Measurements from ENCODE around the gene PATE3. TPM values are rescaled to one million over a fixed set of nuclear protein-coding genes. Genes with fewer than 3 reads are reported as not detected.

The PATE3 gene
- total RNA-seq, 2 donors from 2014 or later, result not detected

- no peak overlapping the region for H3K4me3 Mint-ChIP-seq
- peaks cover 4% of the 10 kb centered on the region for H3K9me3 Mint-ChIP-seq
- H3K27me3 Mint-ChIP-seq, result no peaks in the 10 kb centered on the region
- no peak overlapping the region for H3K27ac Mint-ChIP-seq
- ATAC-seq (replicated peaks), result no peak
- peaks cover 15% of the 10 kb centered on the region for H3K4me1 Mint-ChIP-seq
- H3K36me3 Mint-ChIP-seq (ENCODE audit: low read depth), result no peaks in the 10 kb centered on the region
These were observed 3.2 kb upstream of the PATE3 start for GRCh38 chr11:125784678-125785077.

GRCh38 chr11:125790825-125791224 lies 2.9 kb downstream of the PATE3 start:
- Mint-ChIP-seq H3K9me3 (peaks cover 16% of the 10 kb centered on the region), H3K36me3 (ENCODE audit: low read depth) (no peaks in the 10 kb centered on the region), H3K27ac (no peak overlapping the region), H3K4me1 (peaks cover 6% of the 10 kb centered on the region), H3K4me3 (no peak overlapping the region), H3K27me3 (no peaks in the 10 kb centered on the region)
- ATAC-seq (replicated peaks), result no peak

DNA sequence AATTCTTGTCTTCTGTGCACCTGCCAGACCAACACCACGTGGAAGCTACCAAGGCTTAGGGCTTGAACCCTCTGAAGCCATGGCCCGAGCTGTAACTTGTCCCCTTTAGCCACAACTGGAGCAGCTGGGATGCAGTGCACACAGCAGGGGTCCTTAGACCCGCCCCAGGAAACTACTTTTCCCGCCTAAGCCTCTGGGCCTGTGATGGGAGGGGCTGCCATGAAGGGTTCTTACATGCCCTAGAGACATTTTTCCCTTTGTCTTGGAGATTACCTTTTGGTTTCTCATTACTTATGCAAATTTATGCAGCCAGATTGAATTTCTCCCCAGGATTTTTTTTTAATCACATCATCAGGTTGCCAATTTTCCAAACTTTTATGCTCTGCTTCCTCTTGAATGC lies 9.7 kb downstream of the PATE3 start:
- Mint-ChIP-seq H3K9me3 (peaks cover 43% of the 10 kb centered on the region), H3K4me1 (no peaks in the 10 kb centered on the region), H3K27me3 (peaks cover 5% of the 10 kb centered on the region), H3K4me3 (no peak overlapping the region), H3K27ac (no peak overlapping the region), H3K36me3 (ENCODE audit: low read depth) (no peaks in the 10 kb centered on the region)
- no peak for ATAC-seq (replicated peaks)

DNA sequence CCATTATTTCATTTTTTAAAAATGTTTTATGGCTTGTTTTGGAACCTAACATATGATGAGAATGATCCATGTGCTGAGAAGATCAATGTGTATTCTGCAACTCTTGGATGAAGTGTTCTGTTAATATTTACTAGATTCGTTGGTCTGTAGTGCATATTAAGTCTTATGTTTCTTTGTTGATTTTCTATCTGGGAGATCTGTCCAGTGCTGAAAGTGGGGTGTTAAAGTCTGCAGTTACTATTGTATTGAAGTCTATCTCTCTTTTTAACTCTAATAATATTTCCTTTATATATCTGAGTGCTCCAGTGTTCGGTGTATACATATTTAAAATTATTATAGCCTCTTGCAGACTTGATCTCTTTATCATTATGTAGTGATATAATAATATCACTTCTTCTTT lies 11.9 kb downstream of the PATE3 start:
- no peak for ATAC-seq (replicated peaks)
- H3K27ac Mint-ChIP-seq, result no peak overlapping the region

DNA sequence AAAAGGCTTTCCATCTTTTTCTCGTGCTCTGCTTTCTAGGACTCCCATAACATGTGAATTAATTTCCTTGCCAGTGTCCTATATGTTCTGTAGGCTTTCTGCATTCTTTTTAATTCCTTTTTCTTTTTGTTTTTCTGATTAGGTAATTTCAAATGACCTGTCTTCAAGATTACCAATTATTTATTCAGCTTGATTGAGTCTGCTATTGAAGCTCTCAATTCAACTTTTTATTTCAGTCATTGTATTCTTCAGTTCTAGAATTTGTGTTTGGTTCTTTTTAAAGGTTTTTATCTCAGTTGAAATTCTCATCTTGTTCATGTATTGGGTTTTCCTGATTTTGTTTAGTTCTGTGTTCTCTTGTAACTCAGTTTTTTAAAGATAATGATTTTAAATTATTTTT lies 14.5 kb downstream of the PATE3 start:
- Mint-ChIP-seq H3K4me1 (no peaks in the 10 kb centered on the region), H3K27me3 (peaks cover 5% of the 10 kb centered on the region), H3K4me3 (no peak overlapping the region), H3K27ac (no peak overlapping the region), H3K9me3 (peaks cover 26% of the 10 kb centered on the region), H3K36me3 (ENCODE audit: low read depth) (no peaks in the 10 kb centered on the region)
- ATAC-seq (replicated peaks), result no peak

More for the DNA sequence above, 11.9 kb downstream of the PATE3 start:
- Mint-ChIP-seq H3K4me1 (no peaks in the 10 kb centered on the region), H3K27me3 (peaks cover 5% of the 10 kb centered on the region), H3K9me3 (peaks cover 39% of the 10 kb centered on the region), H3K36me3 (ENCODE audit: low read depth) (no peaks in the 10 kb centered on the region), H3K4me3 (no peak overlapping the region)

GRCh38 chr11:125807909-125808308 lies 20.0 kb downstream of the PATE3 start:
- H3K4me3 Mint-ChIP-seq, result no peak overlapping the region
- no peaks in the 10 kb centered on the region for H3K27me3 Mint-ChIP-seq
- H3K4me1 Mint-ChIP-seq, result no peaks in the 10 kb centered on the region
- H3K27ac Mint-ChIP-seq, result no peak overlapping the region
- ATAC-seq (replicated peaks), result no peak
- H3K36me3 Mint-ChIP-seq (ENCODE audit: low read depth), result no peaks in the 10 kb centered on the region
- peaks cover 4% of the 10 kb centered on the region for H3K9me3 Mint-ChIP-seq

GRCh38 chr11:125833016-125833415 lies 45.1 kb downstream of the PATE3 start, which contains the start of gene PATE4:
PATE4 (plus strand) TSS chr11:125833316; CDS start chr11:125833360, 44 bp downstream.
- Mint-ChIP-seq H3K27ac (no peak within 1 kb of the TSS), H3K4me1 (no peaks in the 10 kb centered on the region), H3K4me3 (no peak within 1 kb of the TSS), H3K36me3 (ENCODE audit: low read depth) (no peaks in the 10 kb centered on the region), H3K9me3 (no peaks in the 10 kb centered on the region), H3K27me3 (peaks cover 8% of the 10 kb centered on the region)
- ATAC-seq (replicated peaks), result no peak

DNA sequence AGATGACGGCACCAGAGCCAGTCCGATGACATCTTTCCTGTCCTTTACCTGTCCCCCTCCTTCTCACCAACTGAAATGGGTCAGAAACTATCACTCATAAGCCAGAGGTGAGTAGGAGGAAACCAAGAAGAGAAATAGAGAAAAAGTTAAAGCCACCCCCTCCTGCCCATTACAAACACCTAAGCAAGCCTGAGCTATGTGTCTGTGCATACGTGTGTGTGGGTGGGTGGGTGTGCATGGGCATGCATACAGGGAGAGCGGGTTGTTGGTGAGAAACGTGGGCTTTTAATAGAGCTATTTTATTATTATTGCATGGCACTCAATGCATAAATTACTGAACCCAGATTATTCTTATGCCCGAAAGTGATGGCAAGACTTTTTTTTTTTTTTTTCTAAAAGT lies 47.8 kb downstream of the PATE3 start:
- no peaks in the 10 kb centered on the region for H3K4me1 Mint-ChIP-seq

More for the DNA sequence above, 47.8 kb downstream of the PATE3 start:
- ATAC-seq (replicated peaks), result peak; percentile 56
- H3K27ac Mint-ChIP-seq, result no peak overlapping the region
- H3K36me3 Mint-ChIP-seq (ENCODE audit: low read depth), result no peaks in the 10 kb centered on the region
- peaks cover 8% of the 10 kb centered on the region for H3K27me3 Mint-ChIP-seq
- no peak overlapping the region for H3K4me3 Mint-ChIP-seq
- H3K9me3 Mint-ChIP-seq, result no peaks in the 10 kb centered on the region

Other genes starting within 250 kb of the PATE3 start
- 10 to 100 TPM; 17.0 to 40.5 TPM for gene EI24, start 218.7 kb upstream of the PATE3 start, total RNA-seq
- 100 to 1,000 TPM; 133 to 146 TPM for gene STT3A, start 195.3 kb upstream of the PATE3 start, total RNA-seq
- gene CHEK1, start 163.0 kb upstream of the PATE3 start, total RNA-seq, result 100 to 1,000 TPM in 1 of 2 donors, 10 to 100 TPM in 1; 96.0 to 147 TPM
- gene ACRV1, start 107.3 kb upstream of the PATE3 start, total RNA-seq, result not detected
- gene PATE1, start 41.8 kb upstream of the PATE3 start, total RNA-seq, result not detected
- not detected for gene PATE2, start 9.3 kb upstream of the PATE3 start, total RNA-seq
- gene PATE4, start 45.2 kb downstream of the PATE3 start, total RNA-seq, result not detected
- 1 to 10 TPM; 7.7 to 9.2 TPM for gene HYLS1, start 99.5 kb downstream of the PATE3 start, total RNA-seq
- 10 to 100 TPM; 13.1 to 15.9 TPM for gene PUS3, start 115.1 kb downstream of the PATE3 start, total RNA-seq
- under 1 TPM; 0.32 to 0.69 TPM for gene DDX25, start 116.4 kb downstream of the PATE3 start, total RNA-seq
- not detected for gene VSIG10L2, start 157.9 kb downstream of the PATE3 start, total RNA-seq